HK-2 (cell line): ENCODE data around the gene RREB1.

Experiments
- DNase-seq: peaks from one replicate; pipeline ENCODE4 v3.0.0-alpha.2; 2018; ENCODE audit not compliant: unreplicated experiment

Gene RREB1

GRCh38 chr6:7163661-7164071, 55.9 kb downstream of the RREB1 start:
- DNase-seq = no peak

- no peak for DNase-seq
Observed at GRCh38 chr6:7164536-7165001, 56.8 kb downstream of the RREB1 start.

- DNase-seq = no peak
Observed at GRCh38 chr6:7165002-7165889, 57.5 kb downstream of the RREB1 start.

- no peak for DNase-seq
Observed at GRCh38 chr6:7165890-7166267, 58.1 kb downstream of the RREB1 start.

GRCh38 chr6:7166410-7167293, 58.9 kb downstream of the RREB1 start:
- no peak for DNase-seq

- no peak for DNase-seq
Observed at GRCh38 chr6:7169296-7169721, 61.5 kb downstream of the RREB1 start.

GRCh38 chr6:7170117-7170732, 62.5 kb downstream of the RREB1 start:
- no peak for DNase-seq

GRCh38 chr6:7171119-7171518, 63.4 kb downstream of the RREB1 start:
- DNase-seq = no peak

- no peak for DNase-seq
Observed at GRCh38 chr6:7171733-7172132, 64.0 kb downstream of the RREB1 start.

- DNase-seq = no peak
Observed at GRCh38 chr6:7172649-7173048, 64.9 kb downstream of the RREB1 start.

GRCh38 chr6:7173843-7174503, 66.2 kb downstream of the RREB1 start:
- no peak for DNase-seq

- DNase-seq = no peak
Observed at GRCh38 chr6:7175462-7175861, 67.7 kb downstream of the RREB1 start.

GRCh38 chr6:7176208-7176607, 68.4 kb downstream of the RREB1 start:
- no peak for DNase-seq

GRCh38 chr6:7178280-7178679, 70.5 kb downstream of the RREB1 start:
- DNase-seq = no peak

GRCh38 chr6:7180751-7181150, 73.0 kb downstream of the RREB1 start:
- no peak for DNase-seq

GRCh38 chr6:7183707-7184106, 75.9 kb downstream of the RREB1 start:
- no peak for DNase-seq

- DNase-seq = no peak
Observed at GRCh38 chr6:7184502-7184901, 76.7 kb downstream of the RREB1 start.

- DNase-seq = no peak
Observed at GRCh38 chr6:7185561-7185960, 77.8 kb downstream of the RREB1 start.

GRCh38 chr6:7188492-7188891, 80.7 kb downstream of the RREB1 start:
- DNase-seq = no peak

GRCh38 chr6:7189101-7189758, 81.5 kb downstream of the RREB1 start:
- no peak for DNase-seq

- no peak for DNase-seq
Observed at GRCh38 chr6:7190791-7191190, 83.0 kb downstream of the RREB1 start.
